PC-9 (cell line): ENCODE data around the gene BACH1.

Experiments
- CTCF ChIP-seq: fragments of 200-600 bp; sonication (generic); conservative IDR thresholded peaks from 2 replicates; pipeline ENCODE4 v1.6.1; 2017; ENCODE audit warnings: mixed run types, antibody characterized with exemption, mild to moderate bottlenecking, moderate library complexity
- EZH2 ChIP-seq: fragments of 200-600 bp; sonication (generic); IDR thresholded peaks from 2 replicates; pipeline ENCODE4 v1.8.0; 2017; ENCODE audit warnings: antibody characterized with exemption, low read depth

DNA sequence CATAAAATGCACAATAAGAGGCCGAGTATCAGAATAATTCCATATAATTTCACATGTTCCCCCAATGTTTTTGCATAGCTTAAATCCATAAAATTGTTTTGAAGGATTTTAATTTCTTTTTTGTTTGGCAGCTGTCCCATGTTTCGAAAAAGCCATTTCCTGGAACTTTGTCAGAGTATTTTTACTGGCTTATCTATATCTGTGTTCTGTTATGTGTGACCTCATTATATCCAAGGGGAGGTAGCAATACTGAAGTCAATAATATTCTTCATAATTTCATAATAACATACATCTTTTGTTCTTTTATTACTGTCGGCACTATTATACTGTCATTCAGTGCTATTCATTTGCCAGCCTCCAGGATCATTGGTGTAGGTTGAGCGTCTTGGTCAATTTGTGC, 9.4 kb upstream of the BACH1 start:
- TF ChIP-seq CTCF (no peak), EZH2 (no peak)
